Heart right ventricle (tissue), 16 donors: Measurements from ENCODE around the gene SCIN. TPM values are rescaled to one million over a fixed set of nuclear protein-coding genes. Genes with fewer than 3 reads are reported as not detected.

Experiments
- ATAC-seq, 8 donors: fragments of 200-7000 bp; cut with Tn5 transposase; one replicate each; pipeline ENCODE4 v1.9.1; 2020; ENCODE audit warnings: mild to moderate bottlenecking in 8 of 8, moderate library complexity in 8 of 8, moderate number of reproducible peaks in 1 of 8
- DNase-seq, 2 donors: peaks; one replicate each; pipeline ENCODE4 v3.0.0-alpha.2; 2020
- H3K27ac ChIP-seq, 10 donors: fragments of 200-600 bp; sonication (generic) in 2 of 10; one replicate each; pipeline versions ENCODE4 v1.5.0 to v1.8.0; 2020 to 2022; ENCODE audit warnings: mild to moderate bottlenecking in 3 of 10
- H3K27me3 ChIP-seq, 7 donors: fragments of 200-600 bp; one replicate each; pipeline ENCODE4 v1.8.0; 2021 to 2022; ENCODE audit warnings: mild to moderate bottlenecking in 2 of 7
- H3K36me3 ChIP-seq, 9 donors: fragments of 200-600 bp; sonication (generic) in 1 of 9; one replicate each; pipeline versions ENCODE4 v1.5.0 to v1.8.0; 2020 to 2022; ENCODE audit warnings: mild to moderate bottlenecking in 2 of 9
- H3K4me1 ChIP-seq, 9 donors: fragments of 200-600 bp; sonication (generic) in 1 of 9; one replicate each; pipeline versions ENCODE4 v1.5.0 to v1.8.0; 2020 to 2022; ENCODE audit warnings: mild to moderate bottlenecking in 4 of 9
- H3K4me3 ChIP-seq, 10 donors: fragments of 200-600 bp; sonication (generic) in 2 of 10; one replicate each; pipeline versions ENCODE4 v1.5.0 to v1.8.0; 2020 to 2022; ENCODE audit warnings: mild to moderate bottlenecking in 7 of 10, moderate library complexity in 2 of 10
- H3K9me3 ChIP-seq, 11 donors: fragments of 200-600 bp in 10 of 11; sonication (generic) in 2 of 11; one replicate each; pipeline versions ENCODE4 v1.5.0 to v1.8.0; 2013 to 2022; ENCODE audit warnings: mild to moderate bottlenecking in 2 of 11, control low read depth in 1 of 11, moderate library complexity in 1 of 11
- CTCF ChIP-seq, 9 donors: fragments of 200-600 bp; sonication (generic) in 2 of 9; IDR thresholded peaks; one replicate each; pipeline versions ENCODE4 v1.5.0 to v1.8.0; 2021 to 2022; ENCODE audit warnings: antibody characterized with exemption in 9 of 9, mild to moderate bottlenecking in 5 of 9, moderate library complexity in 1 of 9
- intact Hi-C, 10 donors: fragments of 100-400 bp; cut with DNase I; formaldehyde crosslinking; loops; one replicate each; pipeline versions ENCODE4 v1.11.1 to v1.14.2; 2022
- polyA plus RNA-seq, 2 donors: library from polyadenylated mRNA; stranded (reverse); fragments of 200-250 nt; gene quantifications; one replicate each; pipeline ENCODE4 v1.2.3, GENCODE V29; 2013
- total RNA-seq, 10 donors: library from RNA; stranded (reverse); fragmentation: NEBNext Ultra II Directional in 3 of 10; extraction: Animal tissue kit (Norgen Biotek cat#: 25700) in 3 of 10; gene quantifications; one replicate each; pipeline versions ENCODE4 v1.2.1 to v1.2.4, GENCODE V29; 2021 to 2023
- donor health status: Arrhythmogenic right ventricular cardiomyopathy.
- donor health status: ischemic (EF 13 %, LVEDD 7.1; RV severe dilation, severe dysfunction).
- donor health status: healthy with polysubstance abuse.
- donor health status: DM: no; HTN: yes; CAD: no.
- donor health status: DM: no; HTN: no; CAD: no.
- donor health status: ischemic (EF 25% LVEDD 6.9; RV normal size, moderate dysfunction).
- donor health status: ischemic (EF 25% LVEDD 5.7; RV mildly dilated, moderate dysfunction).
- donor health status: healthy.
- donor health status: DM: yes; HTN: yes; CAD: no.
- donor health status: Ischemic cardiomyopathy.
- donor health status: ischemic (EF 35%, LVEDD 5.7; RV mildly dilated, moderate dysfunction).
- donor health status: nonischemic (EF 11% LVEDD 7.7; RV severe dilation, severe dysfunction).
- donor health status: DM: yes; HTN: yes; CAD: no.
- donor health status: PGD.
- donor health status: ischemic (EF 29% LVEDD 5.4; RV normal size, mild dysfunction).
- donor health status: nonischemic (EF 23%, LVEDD 6.1; RV moderate dilation, normal function).

The SCIN gene
- total and polyA plus RNA-seq, 12 donors, result 0.01 to 1.5 (median 0.32) TPM; not detected in 3

GRCh38 chr7:12708314-12708713 is 137.8 kb downstream of the SCIN start:
- no peaks in the 10 kb centered on the region for H3K27me3 ChIP-seq
- H3K9me3 ChIP-seq, result no peaks in the 10 kb centered on the region
- DNase-seq (no peak), ATAC-seq (no peak)
- H3K27ac ChIP-seq, result no peak overlapping the region
- H3K4me3 ChIP-seq, result no peak overlapping the region
- no peaks in the 10 kb centered on the region for H3K36me3 ChIP-seq
- no peak for TF ChIP-seq CTCF (IDR thresholded peaks at IDR 0.05)
- H3K4me1 ChIP-seq, result peaks cover 0 to 8% (median 0%) of the 10 kb centered on the region in 9 donors
- intact Hi-C loops, result no loop called here

Other genes starting within 250 kb of the SCIN start
- under 1 TPM in 3 of 10 donors, not detected in 7; 0.05 to 0.37 (median 0.07) TPM for gene VWDE, start 166.9 kb upstream of the SCIN start, total RNA-seq
- gene VWDE, start 166.9 kb upstream of the SCIN start, polyA plus RNA-seq, result not detected
- gene ARL4A, start 116.9 kb downstream of the SCIN start, total RNA-seq, result 10 to 100 TPM in 8 of 10 donors, 1 to 10 TPM in 2; 6.9 to 21.4 (median 12.9) TPM
- 10 to 100 TPM; 11.5 to 19.9 TPM for gene ARL4A, start 116.9 kb downstream of the SCIN start, polyA plus RNA-seq